Measurements from ENCODE around the gene BCAM. TPM values are rescaled to one million over a fixed set of nuclear protein-coding genes. Genes with fewer than 3 reads are reported as not detected.

Gene BCAM
- total and polyA plus RNA-seq, 10 of the 15 experiments (the other 5 are each of a cell fraction or from before 2014, with no cell fraction given): 0.10 to 0.64 TPM; not detected in 8

GRCh38 chr19:44851427-44851826, 42.5 kb downstream of the BCAM start:
- CTCF ChIA-PET: no interaction called here
- H2AFZ ChIP-seq (ENCODE audit: control insufficient read depth, low read depth, low read length): no peak overlapping the region
- H3K4me2 ChIP-seq (ENCODE audit: control insufficient read depth, insufficient read depth): no peak overlapping the region
- POLR2A ChIA-PET: interaction anchor here (0.7 kb wide), 1 partner anchor 102 kb away, joined by 4 read pairs; no protein-coding TSS in a partner anchor
- H3K27me3 ChIP-seq (replicated peaks in 1 of 2; ENCODE audit: control insufficient read depth in 2 of 2, insufficient read depth in 2 of 2, low read length in 1 of 2): peaks cover 9 to 11% of the 10 kb centered on the region in 2 experiments
- H3K27ac ChIP-seq (ENCODE audit: control insufficient read depth, insufficient read depth): no peak overlapping the region
- SMC1A ChIA-PET (ENCODE audit: uncharacterized antibody, unreplicated experiment): interaction anchor here (0.6 kb wide), 1 partner anchor 703 kb away, joined by 3 read pairs; no protein-coding TSS in a partner anchor
- in situ Hi-C loops (cut with MboI) (no loop called here), intact Hi-C loops (cut with micrococcal nuclease; ENCODE audit: unreplicated experiment) (no loop called here)
- no peak for DNase-seq (ENCODE audit: low read depth, low spot score)
- no peaks in the 10 kb centered on the region for H3K4me1 ChIP-seq (ENCODE audit: control insufficient read depth, insufficient read depth, low read length)
- no peaks in the 10 kb centered on the region for H4K20me1 ChIP-seq (ENCODE audit: control insufficient read depth, insufficient read depth)
- no peak for FAIRE-seq
- H3K9me3 ChIP-seq (replicated peaks; ENCODE audit: control insufficient read depth, insufficient read depth, low read length): no peaks in the 10 kb centered on the region
- no TSS peak for BruUV-seq (replicated peaks)
- RAD21 ChIA-PET (ENCODE audit: unreplicated experiment): no interaction called here
- 0% methylated on average over 2 of the region's 2 CpGs for WGBS (ENCODE audit: insufficient coverage, insufficient replicate concordance, low lambda C conversion rate, missing lambda C conversion rate)
- no peaks in the 10 kb centered on the region for H3K36me3 ChIP-seq (ENCODE audit: control insufficient read depth in 2 of 2, insufficient read depth in 2 of 2, low read length in 1 of 2)
- TF ChIP-seq TCF7 (IDR thresholded peaks at IDR 0.05; ENCODE audit: borderline replicate concordance) (no peak), ZNF687 (IDR thresholded peaks at IDR 0.05) (no peak)
- no peak overlapping the region for H3K4me3 ChIP-seq
- H3K79me2 ChIP-seq (ENCODE audit: control insufficient read depth, insufficient read depth, low read length): no peaks in the 10 kb centered on the region
- no peak overlapping the region for H3K9ac ChIP-seq (ENCODE audit: control insufficient read depth, insufficient read depth, low read length)
- no peak for ATAC-seq

GRCh38 chr19:44855606-44856005, 46.7 kb downstream of the BCAM start:
- ChIA-PET RAD21 (ENCODE audit: unreplicated experiment) (no interaction called here), POLR2A (no interaction called here), CTCF (no interaction called here), SMC1A (ENCODE audit: uncharacterized antibody, unreplicated experiment) (no interaction called here)
- H3K4me1 ChIP-seq (ENCODE audit: control insufficient read depth, insufficient read depth, low read length): no peaks in the 10 kb centered on the region
- DNase-seq (ENCODE audit: low read depth, low spot score) (no peak), FAIRE-seq (no peak), ATAC-seq (no peak)
- no peaks in the 10 kb centered on the region for H4K20me1 ChIP-seq (ENCODE audit: control insufficient read depth, insufficient read depth)
- in situ Hi-C loops (cut with MboI) (no loop called here), intact Hi-C loops (cut with micrococcal nuclease; ENCODE audit: unreplicated experiment) (no loop called here)
- H2AFZ ChIP-seq (ENCODE audit: control insufficient read depth, low read depth, low read length): no peak overlapping the region
- BruUV-seq (replicated peaks): no TSS peak
- H3K27me3 ChIP-seq (replicated peaks in 1 of 2; ENCODE audit: control insufficient read depth in 2 of 2, insufficient read depth in 2 of 2, low read length in 1 of 2): no peaks in the 10 kb centered on the region; a peak in 2 of 4 replicates
- H3K4me2 ChIP-seq (ENCODE audit: control insufficient read depth, insufficient read depth): no peak overlapping the region
- no peak overlapping the region for H3K9ac ChIP-seq (ENCODE audit: control insufficient read depth, insufficient read depth, low read length)
- H3K36me3 ChIP-seq (ENCODE audit: control insufficient read depth in 2 of 2, insufficient read depth in 2 of 2, low read length in 1 of 2): no peaks in the 10 kb centered on the region
- 0% methylated on average over 1 of the region's 1 CpG for WGBS (ENCODE audit: insufficient coverage, insufficient replicate concordance, low lambda C conversion rate, missing lambda C conversion rate)
- H3K79me2 ChIP-seq (ENCODE audit: control insufficient read depth, insufficient read depth, low read length): no peaks in the 10 kb centered on the region
- H3K9me3 ChIP-seq (replicated peaks; ENCODE audit: control insufficient read depth, insufficient read depth, low read length): no peaks in the 10 kb centered on the region
- H3K4me3 ChIP-seq: no peak overlapping the region
- H3K27ac ChIP-seq (ENCODE audit: control insufficient read depth, insufficient read depth): no peak overlapping the region
- no peak for TF ChIP-seq HDAC6 (IDR thresholded peaks at IDR 0.05; ENCODE audit: unreplicated experiment)
- no peak for TF ChIP-seq ZNF622 (IDR thresholded peaks at IDR 0.05)
- TF ChIP-seq SMAD1 (IDR thresholded peaks at IDR 0.05; ENCODE audit: low read depth, partially characterized antibody): no peak
- TF ChIP-seq NR2C1 (IDR thresholded peaks at IDR 0.05): no peak
- TF ChIP-seq CEBPZ (IDR thresholded peaks at IDR 0.05; ENCODE audit: low read depth, low read length): no peak
- no peak for TF ChIP-seq SUPT20H (IDR thresholded peaks at IDR 0.05; ENCODE audit: borderline replicate concordance, control insufficient read depth, low read depth, low read length)
- no peak for TF ChIP-seq JUNB (IDR thresholded peaks at IDR 0.05)
- TF ChIP-seq CHD4 (IDR thresholded peaks at IDR 0.05): no peak
- TF ChIP-seq POLR2AphosphoS2 (IDR thresholded peaks at IDR 0.05; ENCODE audit: low read depth, low read length): no peak
- TF ChIP-seq TCF12 (IDR thresholded peaks at IDR 0.05; ENCODE audit: low read depth, low read length): no peak
